Measurements from ENCODE around the gene GAMT.

The GAMT gene

DNA sequence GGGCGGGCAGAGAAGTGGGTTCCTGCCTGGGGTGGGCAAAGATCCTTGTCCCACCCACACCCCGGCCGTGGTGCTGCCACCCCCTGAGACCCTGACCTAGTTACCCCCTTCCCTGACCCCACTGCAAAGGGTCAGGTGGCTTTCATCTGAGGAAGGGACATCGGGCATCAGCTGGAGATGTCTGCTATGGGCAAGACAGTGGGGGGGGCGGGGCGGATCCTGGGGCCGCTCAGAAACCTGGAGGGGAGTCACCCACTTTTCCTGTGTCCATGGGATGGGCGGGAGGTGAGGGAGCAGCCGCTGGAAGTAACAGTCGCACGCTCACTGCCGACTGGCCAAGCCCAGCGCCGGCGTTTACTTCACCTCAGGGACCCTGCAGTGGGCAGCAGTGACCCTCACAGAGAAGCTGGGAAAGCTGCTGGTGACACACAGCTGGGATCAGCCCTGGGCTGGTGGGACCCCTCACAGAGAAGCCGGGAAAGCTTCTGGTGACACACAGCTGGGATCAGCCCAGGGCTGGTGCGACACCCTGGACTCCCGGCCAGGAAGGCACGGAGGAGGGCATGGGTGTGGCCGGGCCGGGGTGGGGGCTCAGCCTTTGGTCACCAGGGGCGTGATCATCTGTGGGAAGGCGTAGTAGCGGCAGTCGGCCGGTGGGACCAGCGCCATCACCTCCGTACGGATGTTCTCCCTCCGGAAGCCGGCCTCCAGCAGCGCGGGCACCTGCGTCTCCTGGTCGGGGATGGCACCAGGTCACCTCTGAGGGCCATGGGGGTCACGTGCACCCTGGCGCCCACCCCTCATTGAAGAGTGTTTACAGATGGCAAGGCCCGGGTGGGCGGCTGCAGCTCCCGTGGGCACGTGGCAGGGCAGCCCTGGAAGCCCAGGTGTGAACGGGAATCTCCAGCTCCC is 4.3 kb downstream of the GAMT start:
- TF ChIP-seq CTCF (IDR thresholded peaks at IDR 0.05) = no peak

DNA sequence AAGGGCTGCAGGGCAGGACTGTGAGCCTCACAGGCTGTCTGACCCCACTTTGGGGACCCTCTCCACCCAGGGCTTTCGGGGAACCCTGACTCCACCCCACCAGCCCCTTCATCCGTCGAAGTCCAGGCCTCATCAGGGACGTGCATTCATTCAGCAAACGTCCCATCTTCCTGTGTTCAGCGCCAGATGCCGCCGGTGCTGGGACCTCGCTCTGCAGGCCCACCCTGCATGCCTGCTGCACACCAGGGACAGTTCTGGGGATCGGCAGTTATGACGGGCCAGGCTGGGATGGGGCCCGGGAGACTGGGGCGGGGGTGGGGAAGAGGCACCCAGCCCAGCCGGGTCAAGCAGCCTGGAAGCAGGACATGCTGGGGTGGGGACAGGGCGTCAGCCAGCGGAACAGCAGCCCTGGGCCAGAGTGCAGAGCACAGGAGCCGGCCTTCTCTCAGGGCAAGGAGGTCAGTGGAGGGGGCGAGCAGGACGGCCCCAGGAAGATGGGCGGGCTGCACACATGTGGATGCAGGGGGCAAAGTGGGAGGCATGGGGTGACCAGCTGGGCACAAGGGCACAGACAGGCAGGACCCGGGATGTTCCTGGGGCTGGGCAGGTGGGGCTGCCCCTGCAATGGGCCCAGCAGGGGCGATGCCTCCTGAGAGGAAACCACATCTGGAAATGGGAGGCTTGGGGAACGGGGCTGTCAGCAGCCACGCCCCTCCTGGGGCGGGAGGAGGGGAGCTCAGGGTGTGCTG is 5.1 kb downstream of the GAMT start:
- no peak for TF ChIP-seq CTCF (IDR thresholded peaks at IDR 0.05)

DNA sequence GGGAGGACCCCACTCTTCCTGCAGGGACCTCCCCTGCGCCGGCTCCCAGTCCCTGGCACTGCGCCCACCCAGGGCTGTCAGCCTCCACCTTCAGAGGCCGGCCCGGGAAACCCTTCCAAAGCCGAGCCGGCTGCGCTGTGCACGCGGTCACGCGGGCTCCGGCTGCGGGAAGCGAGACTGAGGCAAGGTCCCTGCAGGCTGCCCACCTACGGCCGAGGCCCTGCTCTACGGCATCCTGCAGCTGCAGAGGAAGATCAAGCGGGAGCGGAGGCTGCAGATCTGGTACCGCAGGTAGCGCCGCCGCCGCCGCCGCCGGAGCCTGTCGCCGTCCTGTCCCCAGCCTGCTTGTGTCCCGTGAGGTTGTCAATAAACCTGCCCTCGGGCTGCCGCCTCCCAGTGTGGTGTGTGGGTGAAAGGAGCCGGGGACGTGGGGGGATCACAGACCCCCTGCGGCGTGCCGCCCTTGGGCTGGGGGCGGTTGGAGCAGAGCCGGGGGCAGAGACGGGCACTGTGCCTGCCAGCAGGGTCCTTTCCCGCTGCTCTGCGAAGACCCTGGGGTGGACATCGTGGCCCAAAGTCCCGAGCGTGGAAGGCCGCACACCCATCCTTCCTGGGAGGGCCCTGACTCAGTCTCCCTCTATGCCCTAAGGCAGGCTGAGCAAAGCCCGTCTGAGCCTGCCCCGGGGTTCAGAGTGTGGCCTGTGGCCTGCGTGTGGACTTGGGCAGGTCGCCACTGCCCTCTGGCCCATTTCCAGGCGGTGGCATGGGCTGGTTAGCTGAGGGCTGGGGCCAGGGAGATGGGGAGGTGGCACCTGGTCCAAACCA is 5.9 kb downstream of the GAMT start:
- TF ChIP-seq CTCF (IDR thresholded peaks at IDR 0.05) = no peak

GRCh38 chr19:1394252-1395193 is 6.8 kb downstream of the GAMT start:
- TF ChIP-seq CTCF (IDR thresholded peaks at IDR 0.05) = no peak

DNA sequence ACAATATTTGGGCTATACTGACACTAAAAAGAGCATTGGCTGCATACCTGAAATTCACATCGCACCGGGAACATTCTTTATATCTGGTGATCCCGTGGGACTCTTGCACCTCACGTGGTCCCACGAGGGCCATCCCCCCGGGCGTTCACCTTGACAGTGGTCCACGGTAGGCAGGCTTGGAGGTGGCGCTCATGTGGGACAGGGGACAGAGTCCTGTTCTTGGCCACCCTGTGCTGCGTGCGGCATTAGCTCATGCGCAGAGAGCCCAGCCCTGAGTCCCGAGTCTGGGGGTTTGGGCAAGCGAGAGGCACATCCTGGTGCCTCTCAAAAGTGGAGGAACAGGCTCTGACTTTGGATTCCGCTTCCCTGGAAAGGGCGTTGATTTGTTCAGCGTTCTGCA is 7.5 kb downstream of the GAMT start:
- no peak for TF ChIP-seq CTCF (IDR thresholded peaks at IDR 0.05)

DNA sequence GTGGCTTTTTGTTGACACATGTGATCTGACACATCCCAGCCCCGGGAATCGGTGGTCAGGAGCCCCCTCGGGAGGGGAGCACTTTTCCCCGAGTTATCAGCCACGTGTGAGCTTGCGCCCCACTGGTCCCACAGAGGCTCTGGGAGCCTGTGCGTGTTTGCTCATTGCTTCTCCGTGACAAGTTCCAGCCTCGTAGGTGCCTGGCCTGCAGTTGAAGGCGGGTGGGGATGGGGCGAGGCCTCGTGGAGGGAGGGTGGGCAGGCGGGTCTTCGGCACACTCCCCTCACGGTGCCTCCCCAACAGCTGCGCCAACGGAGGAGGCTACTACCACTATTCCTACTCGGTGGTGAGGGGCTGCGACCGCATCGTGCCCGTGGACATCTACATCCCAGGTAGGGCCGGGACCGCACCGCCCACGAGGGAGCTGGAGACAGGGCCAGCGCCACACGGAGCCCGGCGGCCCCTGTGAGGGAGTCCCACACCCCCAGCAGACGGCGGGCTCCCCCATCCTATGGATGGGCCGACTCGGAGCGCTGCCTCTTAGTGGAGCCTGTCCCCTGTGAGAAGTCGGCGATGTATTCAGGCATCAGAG is 8.3 kb downstream of the GAMT start:
- TF ChIP-seq CTCF (IDR thresholded peaks at IDR 0.05) = no peak
